ENCODE data around the gene F2RL2. TPM values are rescaled to one million over a fixed set of nuclear protein-coding genes. Genes with fewer than 3 reads are reported as not detected.

The F2RL2 gene
- total and polyA plus RNA-seq, 2 donors (not counting 1 experiment from before 2014, with no cell fraction given): not detected

DNA sequence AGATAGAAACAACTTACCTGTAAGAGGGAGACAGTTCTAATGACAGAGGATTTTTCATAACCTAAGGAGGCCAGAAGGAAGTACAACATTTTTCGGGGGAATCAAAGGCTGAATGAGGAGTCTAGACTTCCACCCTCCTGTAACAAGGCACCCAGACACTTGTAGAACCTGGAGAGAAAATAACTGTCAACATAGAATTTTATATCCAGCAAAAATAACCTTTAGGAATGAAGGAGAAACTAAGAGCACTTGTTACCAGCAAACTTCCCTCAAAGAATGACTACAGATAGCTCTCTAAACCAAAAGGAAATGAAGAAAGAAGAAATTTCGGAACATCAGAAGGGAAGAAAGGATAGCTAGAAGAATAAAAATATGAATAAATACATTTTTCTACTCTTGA is 25.9 kb upstream of the F2RL2 start:
- Mint-ChIP-seq H3K27me3 (no peaks in the 10 kb centered on the region), H3K4me3 (no peak overlapping the region), H3K27ac (no peak overlapping the region), H3K4me1 (no peaks in the 10 kb centered on the region), H3K9me3 (ENCODE audit: insufficient read depth) (peaks cover 10% of the 10 kb centered on the region)
- H2AFZ ChIP-seq (ENCODE audit: insufficient read depth, low read depth, low read length, poor library complexity, severe bottlenecking): no peak overlapping the region
- H3K9ac ChIP-seq (ENCODE audit: low read length): no peak overlapping the region
- H3K79me2 ChIP-seq (ENCODE audit: control insufficient read depth, insufficient read depth, low read length): no peaks in the 10 kb centered on the region
- H4K20me1 ChIP-seq (ENCODE audit: control insufficient read depth, insufficient read depth, low read length, poor library complexity, severe bottlenecking): no peaks in the 10 kb centered on the region
- no CpG with 5 or more reads among the region's 2 CpGs for WGBS (ENCODE audit: insufficient coverage)
- TF ChIP-seq EZH2 (IDR thresholded peaks at IDR 0.05; ENCODE audit: borderline replicate concordance, insufficient read depth, low read depth, low read length, poor library complexity, severe bottlenecking): no peak
- TF ChIP-seq, protein P1, sequence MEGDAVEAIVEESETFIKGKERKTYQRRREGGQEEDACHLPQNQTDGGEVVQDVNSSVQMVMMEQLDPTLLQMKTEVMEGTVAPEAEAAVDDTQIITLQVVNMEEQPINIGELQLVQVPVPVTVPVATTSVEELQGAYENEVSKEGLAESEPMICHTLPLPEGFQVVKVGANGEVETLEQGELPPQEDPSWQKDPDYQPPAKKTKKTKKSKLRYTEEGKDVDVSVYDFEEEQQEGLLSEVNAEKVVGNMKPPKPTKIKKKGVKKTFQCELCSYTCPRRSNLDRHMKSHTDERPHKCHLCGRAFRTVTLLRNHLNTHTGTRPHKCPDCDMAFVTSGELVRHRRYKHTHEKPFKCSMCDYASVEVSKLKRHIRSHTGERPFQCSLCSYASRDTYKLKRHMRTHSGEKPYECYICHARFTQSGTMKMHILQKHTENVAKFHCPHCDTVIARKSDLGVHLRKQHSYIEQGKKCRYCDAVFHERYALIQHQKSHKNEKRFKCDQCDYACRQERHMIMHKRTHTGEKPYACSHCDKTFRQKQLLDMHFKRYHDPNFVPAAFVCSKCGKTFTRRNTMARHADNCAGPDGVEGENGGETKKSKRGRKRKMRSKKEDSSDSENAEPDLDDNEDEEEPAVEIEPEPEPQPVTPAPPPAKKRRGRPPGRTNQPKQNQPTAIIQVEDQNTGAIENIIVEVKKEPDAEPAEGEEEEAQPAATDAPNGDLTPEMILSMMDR (IDR thresholded peaks at IDR 0.05): no peak
- ATAC-seq (ENCODE audit: low read depth) (no peak), DNase-seq (no peak)
- H3K27ac ChIP-seq (ENCODE audit: low read length in 2 of 2): no peak overlapping the region
- no peak overlapping the region for H3K4me2 ChIP-seq (replicated peaks; ENCODE audit: low read depth, low read length, poor library complexity, severe bottlenecking)
- no peaks in the 10 kb centered on the region for H3K4me1 ChIP-seq (ENCODE audit: control insufficient read depth in 2 of 2, insufficient read depth in 2 of 2, low read length in 2 of 2)
- H3K27me3 ChIP-seq (replicated peaks in 1 of 4; ENCODE audit: control extremely low read depth in 1 of 4, control insufficient read depth in 3 of 4, insufficient read depth in 4 of 4, low read length in 3 of 4): no peaks in the 10 kb centered on the region
- ChIA-PET CTCF (interaction anchor here (0.5 kb wide), 1 partner anchor 1415 kb away, joined by 3 read pairs; no protein-coding TSS in a partner anchor), POLR2A (no interaction called here)
- H3K4me3 ChIP-seq (ENCODE audit: control extremely low read depth in 1 of 5, extremely low read depth in 1 of 5, insufficient read depth in 1 of 5, low read depth in 2 of 5, low read length in 4 of 5): no peak overlapping the region
- peaks cover 0 to 3% of the 10 kb centered on the region in 2 experiments for H3K36me3 ChIP-seq (replicated peaks in 1 of 2; ENCODE audit: control extremely low read depth in 1 of 2, control insufficient read depth in 1 of 2, extremely low read depth in 1 of 2, insufficient read depth in 2 of 2, low read length in 1 of 2)
- H3K9me3 ChIP-seq (ENCODE audit: control extremely low read depth in 1 of 3, control insufficient read depth in 2 of 3, insufficient read depth in 1 of 3, low read length in 2 of 3): peaks cover 0 to 18% (median 14%) of the 10 kb centered on the region in 3 donors
- intact Hi-C loops (cut with micrococcal nuclease): loop anchor here (10.0 kb wide), 1 partner anchor 914 kb away; no protein-coding TSS in a partner anchor

GRCh38 chr5:76643371-76643770 is 20.2 kb upstream of the F2RL2 start:
- no peaks in the 10 kb centered on the region for H3K27me3 ChIP-seq (replicated peaks in 1 of 4; ENCODE audit: control extremely low read depth in 1 of 4, control insufficient read depth in 3 of 4, insufficient read depth in 4 of 4, low read length in 3 of 4)
- ATAC-seq (ENCODE audit: low read depth) (no peak), DNase-seq (no peak)
- H3K4me3 ChIP-seq (ENCODE audit: control extremely low read depth in 1 of 5, extremely low read depth in 1 of 5, insufficient read depth in 1 of 5, low read depth in 2 of 5, low read length in 4 of 5): no peak overlapping the region
- no peak overlapping the region for H3K9ac ChIP-seq (ENCODE audit: low read length)
- no peaks in the 10 kb centered on the region for H3K79me2 ChIP-seq (ENCODE audit: control insufficient read depth, insufficient read depth, low read length)
- POLR2A ChIA-PET: no interaction called here
- H3K27ac ChIP-seq (ENCODE audit: low read length in 2 of 2): no peak overlapping the region
- Mint-ChIP-seq H3K9me3 (ENCODE audit: insufficient read depth) (peaks cover under 1% of the 10 kb centered on the region), H3K27ac (no peak overlapping the region), H3K4me3 (no peak overlapping the region), H3K27me3 (no peaks in the 10 kb centered on the region), H3K4me1 (peaks cover 6% of the 10 kb centered on the region)
- H4K20me1 ChIP-seq (ENCODE audit: control insufficient read depth, insufficient read depth, low read length, poor library complexity, severe bottlenecking): no peaks in the 10 kb centered on the region
- H3K36me3 ChIP-seq (replicated peaks in 1 of 2; ENCODE audit: control extremely low read depth in 1 of 2, control insufficient read depth in 1 of 2, extremely low read depth in 1 of 2, insufficient read depth in 2 of 2, low read length in 1 of 2): peaks cover 0 to 3% of the 10 kb centered on the region in 2 experiments
- TF ChIP-seq, protein P1 (IDR thresholded peaks at IDR 0.05): no peak
- no peak for TF ChIP-seq EZH2 (IDR thresholded peaks at IDR 0.05; ENCODE audit: borderline replicate concordance, insufficient read depth, low read depth, low read length, poor library complexity, severe bottlenecking)
- H2AFZ ChIP-seq (ENCODE audit: insufficient read depth, low read depth, low read length, poor library complexity, severe bottlenecking): no peak overlapping the region
- CTCF ChIA-PET: interaction anchor here (1.0 kb wide), 2 partner anchors 10 to 1593 kb away, joined by 3 read pairs; no protein-coding TSS in a partner anchor
- intact Hi-C loops (cut with micrococcal nuclease): loop anchor here (10.0 kb wide), 1 partner anchor 909 kb away; no protein-coding TSS in a partner anchor
- H3K9me3 ChIP-seq (ENCODE audit: control extremely low read depth in 1 of 3, control insufficient read depth in 2 of 3, insufficient read depth in 1 of 3, low read length in 2 of 3): peaks cover 0 to 6% (median 6%) of the 10 kb centered on the region in 3 donors
- no peak overlapping the region for H3K4me2 ChIP-seq (replicated peaks; ENCODE audit: low read depth, low read length, poor library complexity, severe bottlenecking)
- peaks cover 6% of the 10 kb centered on the region in 2 donors for H3K4me1 ChIP-seq (ENCODE audit: control insufficient read depth in 2 of 2, insufficient read depth in 2 of 2, low read length in 2 of 2)

Measured in B cell (primary cell).